Measurements from ENCODE around the gene COL11A2. TPM values are rescaled to one million over a fixed set of nuclear protein-coding genes. Genes with fewer than 3 reads are reported as not detected.
"Not testable (repeated sequence)": the region's sequence is repeated elsewhere in the genome, so short reads cannot be mapped to it uniquely, and the experiment has no call there.

COL11A2 gene
- total RNA-seq, result 1 to 10 TPM; 2.5 to 3.2 TPM

DNA sequence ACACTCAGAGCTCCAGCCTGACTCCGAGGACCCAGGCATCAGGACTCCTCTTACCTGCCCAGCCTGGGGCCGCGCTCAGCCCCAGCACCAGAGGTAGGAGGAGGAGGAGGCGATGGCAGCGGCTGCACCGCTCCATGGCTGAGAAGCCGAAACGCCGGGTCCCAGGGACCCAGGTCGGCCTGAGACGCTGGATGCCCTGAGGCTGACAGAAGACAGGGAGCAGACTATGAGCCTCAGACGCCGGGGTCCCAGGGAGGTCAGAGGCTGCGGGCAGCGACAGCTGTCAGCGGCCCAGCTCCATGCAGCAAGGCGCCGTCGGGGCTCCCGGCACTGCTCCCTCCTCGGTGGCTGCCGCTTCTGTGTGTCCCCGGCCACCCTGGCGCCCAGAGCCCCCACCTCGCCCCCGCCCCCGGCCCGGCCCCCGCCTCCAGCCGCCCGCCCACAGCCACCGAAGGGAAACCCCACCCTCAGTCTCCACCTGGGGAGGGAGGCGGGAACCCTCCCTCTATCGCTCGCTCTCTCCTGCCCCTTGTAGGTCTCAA lies at the start of gene COL11A2:
TSS of gene COL11A2 (minus strand) at position 363 of the 542 bp plus-strand sequence. CDS start at position 136, 227 bp downstream.
- no peak for DNase-seq
- Mint-ChIP-seq H3K27me3 (ENCODE audit: low read depth) (peaks cover 21% of the 10 kb centered on the region), H3K9me3 (no peaks in the 10 kb centered on the region), H3K4me3 (peak within 1 kb of the TSS; percentile 68 to 75), H3K36me3 (ENCODE audit: insufficient read depth in 2 of 2) (peaks cover 5 to 13% of the 10 kb centered on the region in 2 donors), H3K4me1 (ENCODE audit: low read depth) (peaks cover 23% of the 10 kb centered on the region), H3K27ac (no peak within 1 kb of the TSS)
- ATAC-seq (replicated peaks in 1 of 2), result peak; percentile 37 to 38

GRCh38 chr6:33241968-33242367 lies 49.7 kb upstream of the COL11A2 start:
- H3K27ac Mint-ChIP-seq, result peak overlapping the region; percentile 74
- H3K4me3 Mint-ChIP-seq, result peak overlapping the region; percentile 50 to 60
- ATAC-seq (replicated peaks in 1 of 2) (peak; percentile 93), DNase-seq (no peak)
- H3K4me1 Mint-ChIP-seq (ENCODE audit: low read depth), result peaks cover 21% of the 10 kb centered on the region
- peaks cover 44% of the 10 kb centered on the region for H3K27me3 Mint-ChIP-seq (ENCODE audit: low read depth)
- no peaks in the 10 kb centered on the region for H3K9me3 Mint-ChIP-seq
- no peaks in the 10 kb centered on the region for H3K36me3 Mint-ChIP-seq (ENCODE audit: insufficient read depth in 2 of 2)

- DNase-seq, result no peak
- Mint-ChIP-seq H3K4me1 (ENCODE audit: low read depth) (peaks cover 21% of the 10 kb centered on the region), H3K4me3 (no peak overlapping the region), H3K9me3 (no peaks in the 10 kb centered on the region), H3K27me3 (ENCODE audit: low read depth) (peaks cover 55% of the 10 kb centered on the region), H3K27ac (no peak overlapping the region), H3K36me3 (ENCODE audit: insufficient read depth in 2 of 2) (no peaks in the 10 kb centered on the region)
- no peak for ATAC-seq (replicated peaks in 1 of 2)
Observed at GRCh38 chr6:33237741-33238140, 45.5 kb upstream of the COL11A2 start.

- Mint-ChIP-seq H3K4me3 (no peak overlapping the region), H3K27ac (no peak overlapping the region), H3K36me3 (ENCODE audit: insufficient read depth in 2 of 2) (no peaks in the 10 kb centered on the region), H3K4me1 (ENCODE audit: low read depth) (peaks cover 13% of the 10 kb centered on the region), H3K9me3 (no peaks in the 10 kb centered on the region), H3K27me3 (ENCODE audit: low read depth) (peaks cover 54% of the 10 kb centered on the region)
- ATAC-seq (replicated peaks in 1 of 2) (no peak), DNase-seq (no peak)
Observed at GRCh38 chr6:33236852-33237251, 44.6 kb upstream of the COL11A2 start.

GRCh38 chr6:33236328-33236727 lies 44.1 kb upstream of the COL11A2 start:
- Mint-ChIP-seq H3K4me3 (no peak overlapping the region), H3K9me3 (no peaks in the 10 kb centered on the region), H3K4me1 (ENCODE audit: low read depth) (peaks cover 11% of the 10 kb centered on the region), H3K36me3 (ENCODE audit: insufficient read depth in 2 of 2) (no peaks in the 10 kb centered on the region), H3K27me3 (ENCODE audit: low read depth) (peaks cover 59% of the 10 kb centered on the region), H3K27ac (no peak overlapping the region)
- ATAC-seq (replicated peaks in 1 of 2), result no peak
- no peak for DNase-seq

DNA sequence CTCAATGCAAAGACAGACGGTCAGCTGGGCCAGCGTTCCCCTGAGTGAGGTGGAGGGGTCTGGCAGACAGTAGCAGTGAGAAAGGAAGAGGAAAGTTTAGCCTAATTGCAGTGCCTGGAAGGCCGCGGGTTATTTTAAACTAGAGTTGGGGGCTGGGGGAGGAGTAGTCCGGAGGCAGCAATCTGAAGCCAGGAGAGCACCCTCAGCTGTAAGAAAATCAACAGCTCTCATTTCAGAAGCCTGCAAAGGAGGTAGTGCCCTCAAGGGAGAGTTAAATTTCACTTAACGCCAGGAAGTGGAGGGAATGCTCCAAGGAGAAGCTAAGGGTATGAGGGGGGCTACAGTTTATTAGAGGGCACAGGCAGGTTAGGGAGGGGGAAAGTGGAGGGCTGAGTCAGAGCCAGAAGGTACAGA lies 43.0 kb upstream of the COL11A2 start:
- peaks cover 7% of the 10 kb centered on the region for H3K4me1 Mint-ChIP-seq (ENCODE audit: low read depth)
- H3K4me3 Mint-ChIP-seq, result no peak overlapping the region
- ATAC-seq (replicated peaks in 1 of 2) (no peak), DNase-seq (no peak)
- no peaks in the 10 kb centered on the region for H3K36me3 Mint-ChIP-seq (ENCODE audit: insufficient read depth in 2 of 2)
- no peak overlapping the region for H3K27ac Mint-ChIP-seq
- peaks cover 57% of the 10 kb centered on the region for H3K27me3 Mint-ChIP-seq (ENCODE audit: low read depth)
- no peaks in the 10 kb centered on the region for H3K9me3 Mint-ChIP-seq

DNA sequence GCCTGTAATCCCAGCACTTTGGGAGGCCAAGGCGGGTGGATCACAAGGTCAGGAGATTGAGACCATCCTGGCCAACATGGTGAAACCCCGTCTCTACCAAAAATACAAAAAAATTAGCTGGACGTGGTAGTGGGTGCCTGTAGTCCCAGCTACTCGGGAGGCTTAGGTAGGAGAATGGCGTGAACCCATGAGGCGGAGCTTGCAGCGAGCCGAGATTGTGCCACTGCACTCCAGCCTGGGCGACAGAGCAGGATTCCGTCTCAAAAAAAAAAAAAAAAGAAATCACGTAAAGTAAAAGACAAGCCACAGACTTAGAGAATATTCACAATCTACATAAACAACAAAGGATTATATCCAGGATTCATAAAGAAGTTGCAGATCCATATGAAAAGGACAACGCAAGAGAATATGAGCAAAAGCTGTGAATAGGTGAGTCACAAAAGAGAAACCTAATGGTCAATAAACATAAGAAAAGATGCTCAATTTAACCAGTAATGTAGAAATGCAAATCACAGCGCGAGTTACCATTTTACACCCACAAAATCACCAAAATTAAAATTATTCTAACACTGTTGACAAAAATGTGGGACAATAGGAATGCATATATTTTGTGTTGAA lies 34.3 kb upstream of the COL11A2 start:
- peaks cover 33% of the 10 kb centered on the region for H3K27me3 Mint-ChIP-seq (ENCODE audit: low read depth)
- not testable (repeated sequence) for H3K36me3 Mint-ChIP-seq (ENCODE audit: insufficient read depth in 2 of 2); ATAC-seq (replicated peaks in 1 of 2); H3K27ac Mint-ChIP-seq; H3K4me3 Mint-ChIP-seq; H3K9me3 Mint-ChIP-seq; DNase-seq; H3K4me1 Mint-ChIP-seq (ENCODE audit: low read depth)

- peaks cover 30% of the 10 kb centered on the region for H3K4me1 Mint-ChIP-seq (ENCODE audit: low read depth)
- H3K4me3 Mint-ChIP-seq, result no peak overlapping the region
- H3K27ac Mint-ChIP-seq, result no peak overlapping the region
- H3K9me3 Mint-ChIP-seq, result no peaks in the 10 kb centered on the region
- H3K36me3 Mint-ChIP-seq (ENCODE audit: insufficient read depth in 2 of 2), result peaks cover 0 to 1% of the 10 kb centered on the region in 2 donors
- ATAC-seq (replicated peaks in 1 of 2) (no peak), DNase-seq (no peak)
- H3K27me3 Mint-ChIP-seq (ENCODE audit: low read depth), result peaks cover 53% of the 10 kb centered on the region
Observed at GRCh38 chr6:33217681-33218080, 25.4 kb upstream of the COL11A2 start.

DNA sequence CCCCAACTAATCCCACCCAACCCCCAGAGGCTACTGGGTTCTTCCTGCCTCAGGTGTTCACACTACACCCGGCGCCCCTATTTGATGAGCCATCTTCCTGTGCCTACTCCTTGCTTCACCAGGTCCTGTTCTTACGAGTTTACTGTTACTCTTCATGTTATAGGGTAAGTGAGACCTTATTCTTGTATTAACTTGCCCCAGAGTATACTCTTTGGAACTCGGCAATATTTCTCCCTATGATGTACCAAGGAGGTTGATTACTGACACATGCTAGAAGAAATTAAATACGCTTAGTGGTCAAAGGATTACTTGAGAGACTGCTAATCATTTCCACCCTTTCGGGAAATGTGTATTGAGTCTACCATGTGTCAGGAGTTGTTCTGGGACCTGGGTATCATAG lies 25.0 kb upstream of the COL11A2 start:
- H3K36me3 Mint-ChIP-seq (ENCODE audit: insufficient read depth in 2 of 2), result peaks cover 0 to 3% of the 10 kb centered on the region in 2 donors
- DNase-seq, result no peak
- H3K27me3 Mint-ChIP-seq (ENCODE audit: low read depth), result peaks cover 53% of the 10 kb centered on the region
- H3K4me3 Mint-ChIP-seq, result no peak overlapping the region
- peaks cover 35% of the 10 kb centered on the region for H3K4me1 Mint-ChIP-seq (ENCODE audit: low read depth)
- ATAC-seq (replicated peaks in 1 of 2), result no peak
- H3K27ac Mint-ChIP-seq, result no peak overlapping the region
- H3K9me3 Mint-ChIP-seq, result no peaks in the 10 kb centered on the region

- Mint-ChIP-seq H3K4me1 (ENCODE audit: low read depth) (peaks cover 39% of the 10 kb centered on the region), H3K9me3 (no peaks in the 10 kb centered on the region), H3K27ac (no peak overlapping the region), H3K4me3 (no peak overlapping the region), H3K36me3 (ENCODE audit: insufficient read depth in 2 of 2) (peaks cover 0 to 5% of the 10 kb centered on the region in 2 donors), H3K27me3 (ENCODE audit: low read depth) (peaks cover 42% of the 10 kb centered on the region)
- no peak for DNase-seq
- peak; percentile 36 for ATAC-seq (replicated peaks in 1 of 2)
Observed at GRCh38 chr6:33216117-33216649, 23.9 kb upstream of the COL11A2 start.

GRCh38 chr6:33215271-33216116 lies 23.2 kb upstream of the COL11A2 start:
- ATAC-seq (replicated peaks in 1 of 2) (peak; percentile 25 to 28), DNase-seq (no peak)
- Mint-ChIP-seq H3K4me1 (ENCODE audit: low read depth) (peaks cover 39% of the 10 kb centered on the region), H3K27ac (no peak overlapping the region), H3K36me3 (ENCODE audit: insufficient read depth in 2 of 2) (peaks cover 0 to 6% of the 10 kb centered on the region in 2 donors), H3K9me3 (no peaks in the 10 kb centered on the region), H3K27me3 (ENCODE audit: low read depth) (peaks cover 42% of the 10 kb centered on the region), H3K4me3 (peak overlapping the region; percentile 17 to 23)

- no peaks in the 10 kb centered on the region for H3K9me3 Mint-ChIP-seq
- no peak overlapping the region for H3K27ac Mint-ChIP-seq
- no peak for DNase-seq
- ATAC-seq (replicated peaks in 1 of 2), result peak in 1 of 2 donors; percentile 6
- peaks cover 4 to 12% of the 10 kb centered on the region in 2 donors for H3K36me3 Mint-ChIP-seq (ENCODE audit: insufficient read depth in 2 of 2)
- peak overlapping the region; percentile 81 to 88 for H3K4me3 Mint-ChIP-seq
- H3K4me1 Mint-ChIP-seq (ENCODE audit: low read depth), result peaks cover 48% of the 10 kb centered on the region
- H3K27me3 Mint-ChIP-seq (ENCODE audit: low read depth), result peaks cover 42% of the 10 kb centered on the region
Observed at GRCh38 chr6:33213989-33214335, 21.7 kb upstream of the COL11A2 start.

Measured in activated T-cell treated with anti-CD3 and anti-CD28 coated beads, Interleukin-2, amount 50 U/mL, for 72 hours (primary cell).